NB4 (cell line): ENCODE measurements around the gene STX11.

Experiments used
- DNase-seq: peaks from one replicate; pipeline ENCODE4 v3.0.0; 2010; ENCODE audit warnings: low read depth
- H3K4me3 ChIP-seq: one replicate; pipeline ENCODE4 v1.5.1; 2011; ENCODE audit warnings: mild to moderate bottlenecking, low read depth, low read length, moderate library complexity
- MYC ChIP-seq: IDR thresholded peaks from 2 replicates; pipeline ENCODE4 v1.6.1; 2011; ENCODE audit warnings: low read depth, low read length
- POLR2A ChIP-seq: IDR thresholded peaks from 2 replicates; pipeline ENCODE4 v1.6.1; 2011; ENCODE audit warnings: mild to moderate bottlenecking; ENCODE audit not compliant: insufficient read length; ENCODE audit errors: extremely low read depth
- TF ChIP-seq, protein P1 (sequence below): IDR thresholded peaks from one replicate; pipeline ENCODE4 v1.5.1; 2012; ENCODE audit warnings: low read depth, low read length
- TF ChIP-seq, protein P2 (sequence below): IDR thresholded peaks from 2 replicates; pipeline ENCODE4 v1.6.1; 2011; ENCODE audit warnings: low read depth, low read length

The STX11 gene

DNA sequence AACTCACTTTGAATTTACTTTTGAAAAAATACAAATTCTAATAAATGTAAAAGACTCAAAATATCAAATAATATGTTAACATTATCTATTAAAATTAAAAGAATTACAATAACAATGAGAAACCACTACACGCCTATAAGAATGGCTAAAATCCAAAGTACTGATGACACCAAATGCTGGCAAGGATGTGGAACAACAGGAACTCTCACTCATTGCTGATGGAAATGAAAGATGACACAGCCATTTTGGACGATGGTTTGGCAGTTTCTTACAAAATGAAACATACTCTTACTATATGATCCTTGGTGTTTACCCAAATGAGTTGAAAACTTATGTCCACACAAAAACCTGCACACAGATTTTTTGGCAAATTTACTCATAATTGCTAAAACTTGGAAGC, 15.6 kb upstream of the STX11 start:
- DNase-seq: no peak
- H3K4me3 ChIP-seq: no peak overlapping the region
- TF ChIP-seq, protein P1, sequence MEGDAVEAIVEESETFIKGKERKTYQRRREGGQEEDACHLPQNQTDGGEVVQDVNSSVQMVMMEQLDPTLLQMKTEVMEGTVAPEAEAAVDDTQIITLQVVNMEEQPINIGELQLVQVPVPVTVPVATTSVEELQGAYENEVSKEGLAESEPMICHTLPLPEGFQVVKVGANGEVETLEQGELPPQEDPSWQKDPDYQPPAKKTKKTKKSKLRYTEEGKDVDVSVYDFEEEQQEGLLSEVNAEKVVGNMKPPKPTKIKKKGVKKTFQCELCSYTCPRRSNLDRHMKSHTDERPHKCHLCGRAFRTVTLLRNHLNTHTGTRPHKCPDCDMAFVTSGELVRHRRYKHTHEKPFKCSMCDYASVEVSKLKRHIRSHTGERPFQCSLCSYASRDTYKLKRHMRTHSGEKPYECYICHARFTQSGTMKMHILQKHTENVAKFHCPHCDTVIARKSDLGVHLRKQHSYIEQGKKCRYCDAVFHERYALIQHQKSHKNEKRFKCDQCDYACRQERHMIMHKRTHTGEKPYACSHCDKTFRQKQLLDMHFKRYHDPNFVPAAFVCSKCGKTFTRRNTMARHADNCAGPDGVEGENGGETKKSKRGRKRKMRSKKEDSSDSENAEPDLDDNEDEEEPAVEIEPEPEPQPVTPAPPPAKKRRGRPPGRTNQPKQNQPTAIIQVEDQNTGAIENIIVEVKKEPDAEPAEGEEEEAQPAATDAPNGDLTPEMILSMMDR: no peak
- TF ChIP-seq, protein P2, sequence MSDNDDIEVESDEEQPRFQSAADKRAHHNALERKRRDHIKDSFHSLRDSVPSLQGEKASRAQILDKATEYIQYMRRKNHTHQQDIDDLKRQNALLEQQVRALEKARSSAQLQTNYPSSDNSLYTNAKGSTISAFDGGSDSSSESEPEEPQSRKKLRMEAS: no peak
- TF ChIP-seq MYC (no peak), POLR2A (no peak)

- no peak for DNase-seq
These were observed 11.8 kb upstream of the STX11 start for GRCh38 chr6:144138542-144138941.

GRCh38 chr6:144139817-144140216, 10.5 kb upstream of the STX11 start:
- no peak overlapping the region for H3K4me3 ChIP-seq
- TF ChIP-seq, protein P2: no peak
- TF ChIP-seq, protein P1: no peak
- no peak for TF ChIP-seq POLR2A
- TF ChIP-seq MYC: no peak
- no peak for DNase-seq

More at GRCh38 chr6:144138542-144138941, 11.8 kb upstream of the STX11 start:
- TF ChIP-seq, protein P2: no peak
- TF ChIP-seq MYC (no peak), POLR2A (no peak)
- TF ChIP-seq, protein P1: no peak
- H3K4me3 ChIP-seq: no peak overlapping the region

DNA sequence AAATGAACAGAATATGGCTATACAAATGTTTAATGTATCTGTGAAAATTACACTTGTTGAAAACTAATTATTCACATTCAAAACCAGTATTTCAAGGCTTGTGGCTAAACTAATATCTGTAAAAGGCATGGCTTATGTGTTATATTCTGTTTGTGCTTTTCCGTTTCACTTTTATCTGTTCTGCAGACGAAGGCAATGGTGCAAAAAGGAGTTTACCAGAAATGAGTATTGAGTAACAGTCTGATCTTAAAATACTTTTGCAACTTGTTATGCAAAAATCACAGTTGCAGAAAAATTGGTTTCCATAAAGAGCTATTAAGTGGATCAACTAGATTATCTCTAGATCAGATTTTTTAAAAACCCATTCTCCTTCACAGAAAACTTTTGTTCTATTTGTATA, 9.4 kb upstream of the STX11 start:
- no peak overlapping the region for H3K4me3 ChIP-seq
- TF ChIP-seq, protein P1: no peak
- TF ChIP-seq POLR2A (no peak), MYC (no peak)
- TF ChIP-seq, protein P2: no peak
- DNase-seq: no peak

DNA sequence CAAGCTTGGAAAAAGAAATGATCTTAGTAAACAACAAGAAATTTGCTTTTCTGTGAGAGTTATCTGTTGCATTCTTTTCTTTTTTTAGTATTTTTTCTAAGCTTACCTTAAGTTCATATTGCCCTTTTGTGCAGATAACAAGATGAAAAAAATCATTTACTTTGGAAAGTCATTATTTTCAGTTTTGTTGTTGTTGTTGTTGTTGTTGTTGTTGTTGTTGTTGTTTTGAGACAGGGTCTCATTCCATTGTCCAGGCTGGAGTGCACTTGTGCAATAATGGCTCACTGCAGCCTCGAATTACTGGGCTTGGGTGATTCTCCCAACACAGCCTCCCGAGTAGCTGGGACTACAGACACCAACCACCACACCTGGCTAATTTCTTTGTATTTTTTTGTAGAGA, 8.8 kb upstream of the STX11 start:
- no peak for DNase-seq
- TF ChIP-seq MYC (no peak), POLR2A (no peak)
- TF ChIP-seq, protein P1: no peak
- TF ChIP-seq, protein P2: no peak
- H3K4me3 ChIP-seq: no peak overlapping the region

GRCh38 chr6:144143106-144143505, 7.2 kb upstream of the STX11 start:
- H3K4me3 ChIP-seq: no peak overlapping the region
- no peak for TF ChIP-seq POLR2A
- TF ChIP-seq MYC: no peak
- TF ChIP-seq, protein P2: no peak
- TF ChIP-seq, protein P1: no peak
- DNase-seq: no peak
